ENCODE results near the gene MGST2. TPM values are rescaled to one million over a fixed set of nuclear protein-coding genes. Genes with fewer than 3 reads are reported as not detected.

MGST2 gene
- total and polyA plus RNA-seq, 8 donors = 7.6 to 271 (median 47.3) TPM

- DNase-seq = no peak
- Histone ChIP-seq H3K27ac (no peak overlapping the region), H3K27me3 (no peaks in the 10 kb centered on the region), H3K4me3 (no peak overlapping the region), H3K9me3 (no peaks in the 10 kb centered on the region), H3K4me1 (no peaks in the 10 kb centered on the region), H3K36me3 (no peaks in the 10 kb centered on the region)
- 90 to 96% (median 95%) methylated on average over 4 of the region's 4 CpGs for WGBS, 5 donors
- intact Hi-C loops (cut with DNase I; ENCODE audit: low total_unique reads) = no loop called here
- no peak for TF ChIP-seq POLR2AphosphoS5 (IDR thresholded peaks at IDR 0.05)
- no peak for TF ChIP-seq EP300 (IDR thresholded peaks at IDR 0.05)
- TF ChIP-seq CTCF (IDR thresholded peaks at IDR 0.05) = no peak
- TF ChIP-seq POLR2A (IDR thresholded peaks at IDR 0.05) = no peak
These were observed 84.3 kb downstream of the MGST2 start for GRCh38 chr4:139749835-139750498.

- H3K9me3 ChIP-seq = no peaks in the 10 kb centered on the region
- H3K27ac ChIP-seq = no peak overlapping the region
- H3K36me3 ChIP-seq = no peaks in the 10 kb centered on the region
- no peaks in the 10 kb centered on the region for H3K27me3 ChIP-seq
- TF ChIP-seq EP300 (IDR thresholded peaks at IDR 0.05) (no peak), POLR2AphosphoS5 (IDR thresholded peaks at IDR 0.05) (no peak), CTCF (IDR thresholded peaks at IDR 0.05) (no peak), POLR2A (IDR thresholded peaks at IDR 0.05) (no peak)
- no peak for DNase-seq
- intact Hi-C loops (cut with DNase I; ENCODE audit: low total_unique reads) = no loop called here
- H3K4me1 ChIP-seq = no peaks in the 10 kb centered on the region
- 76 to 91% (median 84%) methylated on average over 3 of the region's 3 CpGs for WGBS, 5 donors
- H3K4me3 ChIP-seq = no peak overlapping the region
These were observed 88.1 kb downstream of the MGST2 start for GRCh38 chr4:139753686-139754085.

Other genes with a start within 250 kb of the MGST2 start
- 10 to 100 TPM in 2 of 5 donors, 1 to 10 TPM in 2, not detected in 1; 1.2 to 19.6 (median 9.5) TPM for gene RAB33B, start 211.7 kb upstream of the MGST2 start, total RNA-seq
- gene RAB33B, start 211.7 kb upstream of the MGST2 start, polyA plus RNA-seq = 1 to 10 TPM; 2.7 to 4.1 (median 3.2) TPM
- 10 to 100 TPM; 12.7 to 96.9 (median 57.1) TPM for gene SETD7, start 109.6 kb upstream of the MGST2 start, total RNA-seq
- gene SETD7, start 109.6 kb upstream of the MGST2 start, polyA plus RNA-seq = 10 to 100 TPM in 2 of 3 donors, 1 to 10 TPM in 1; 9.7 to 22.8 (median 22.7) TPM

Data from stomach (tissue), 9 donors.